Upper lobe of right lung (tissue), 1 donor: ENCODE measurements around the gene DACH1. TPM values are rescaled to one million over a fixed set of nuclear protein-coding genes. Genes with fewer than 3 reads are reported as not detected.

Experiments
- ATAC-seq: fragments of 200-7000 bp; cut with Tn5 transposase; one replicate; pipeline ENCODE4 v1.9.1; 2020; ENCODE audit warnings: mild to moderate bottlenecking, moderate library complexity
- DNase-seq: peaks from one replicate; pipeline ENCODE4 v3.0.0-alpha.2; 2020
- H3K27ac ChIP-seq: fragments of 200-600 bp; one replicate; pipeline ENCODE4 v1.8.0; 2022
- H3K27me3 ChIP-seq: fragments of 200-600 bp; one replicate; pipeline ENCODE4 v1.8.0; 2022; ENCODE audit warnings: mild to moderate bottlenecking
- H3K36me3 ChIP-seq: fragments of 200-600 bp; one replicate; pipeline ENCODE4 v1.8.0; 2022
- H3K4me1 ChIP-seq: fragments of 200-600 bp; one replicate; pipeline ENCODE4 v1.8.0; 2022
- H3K4me3 ChIP-seq: fragments of 200-600 bp; one replicate; pipeline ENCODE4 v1.8.0; 2022; ENCODE audit warnings: mild to moderate bottlenecking
- H3K9me3 ChIP-seq: fragments of 200-600 bp; one replicate; pipeline ENCODE4 v1.8.0; 2022
- CTCF ChIP-seq: fragments of 200-600 bp; IDR thresholded peaks from one replicate; pipeline ENCODE4 v1.8.0; 2022; ENCODE audit warnings: antibody characterized with exemption
- intact Hi-C: fragments of 100-400 bp; cut with DNase I; formaldehyde crosslinking; loops from one replicate; pipeline ENCODE4 v1.11.0; 2022
- total RNA-seq: library from RNA; stranded (reverse); fragmentation: NEBNext Ultra II Directional; extraction: Animal tissue kit (Norgen Biotek cat#: 25700); gene quantifications from one replicate; pipeline ENCODE4 v1.2.1, GENCODE V29; 2021
- donor health status: DM: no; HTN: yes; CAD: no; lungs with severe emphysema.

The DACH1 gene
- total RNA-seq, 1 donor from 2014 or later = 11.5 TPM

GRCh38 chr13:71773531-71773930 lies 93.5 kb downstream of the DACH1 start:
- H3K36me3 ChIP-seq = no peaks in the 10 kb centered on the region
- H3K27me3 ChIP-seq = no peaks in the 10 kb centered on the region
- no peak overlapping the region for H3K4me3 ChIP-seq
- intact Hi-C loops = no loop called here
- DNase-seq (no peak), ATAC-seq (no peak)
- H3K27ac ChIP-seq = no peak overlapping the region
- H3K9me3 ChIP-seq = no peaks in the 10 kb centered on the region
- H3K4me1 ChIP-seq = no peaks in the 10 kb centered on the region
- no peak for TF ChIP-seq CTCF

GRCh38 chr13:71772361-71772760 lies 94.6 kb downstream of the DACH1 start:
- H3K27me3 ChIP-seq = no peaks in the 10 kb centered on the region
- H3K9me3 ChIP-seq = no peaks in the 10 kb centered on the region
- H3K4me1 ChIP-seq = no peaks in the 10 kb centered on the region
- TF ChIP-seq CTCF = no peak
- no peak overlapping the region for H3K4me3 ChIP-seq
- ATAC-seq = no peak
- no peak for DNase-seq
- intact Hi-C loops = no loop called here
- H3K27ac ChIP-seq = no peak overlapping the region
- no peaks in the 10 kb centered on the region for H3K36me3 ChIP-seq

GRCh38 chr13:71771144-71771543 lies 95.9 kb downstream of the DACH1 start:
- no peak for TF ChIP-seq CTCF
- no peaks in the 10 kb centered on the region for H3K4me1 ChIP-seq
- no peak overlapping the region for H3K4me3 ChIP-seq
- H3K9me3 ChIP-seq = no peaks in the 10 kb centered on the region
- no peaks in the 10 kb centered on the region for H3K27me3 ChIP-seq
- H3K27ac ChIP-seq = no peak overlapping the region
- intact Hi-C loops = no loop called here
- H3K36me3 ChIP-seq = no peaks in the 10 kb centered on the region
- DNase-seq (no peak), ATAC-seq (no peak)

- no peak overlapping the region for H3K27ac ChIP-seq
- no peaks in the 10 kb centered on the region for H3K9me3 ChIP-seq
- H3K4me3 ChIP-seq = no peak overlapping the region
- ATAC-seq (no peak), DNase-seq (no peak)
- H3K36me3 ChIP-seq = no peaks in the 10 kb centered on the region
- H3K27me3 ChIP-seq = no peaks in the 10 kb centered on the region
- no peaks in the 10 kb centered on the region for H3K4me1 ChIP-seq
- intact Hi-C loops = no loop called here
- no peak for TF ChIP-seq CTCF
Observed at GRCh38 chr13:71770710-71771109, 96.3 kb downstream of the DACH1 start.

GRCh38 chr13:71768881-71769280 lies 98.1 kb downstream of the DACH1 start:
- no peak overlapping the region for H3K27ac ChIP-seq
- DNase-seq (no peak), ATAC-seq (no peak)
- H3K36me3 ChIP-seq = no peaks in the 10 kb centered on the region
- no peak for TF ChIP-seq CTCF
- no peaks in the 10 kb centered on the region for H3K4me1 ChIP-seq
- H3K27me3 ChIP-seq = no peaks in the 10 kb centered on the region
- intact Hi-C loops = no loop called here
- H3K4me3 ChIP-seq = no peak overlapping the region
- H3K9me3 ChIP-seq = no peaks in the 10 kb centered on the region
